Adrenal gland (tissue), 19 donors: Measurements from ENCODE around the gene SCGB1A1. TPM values are rescaled to one million over a fixed set of nuclear protein-coding genes. Genes with fewer than 3 reads are reported as not detected.

Experiments
- DNase-seq, 7 donors: peaks; one replicate each; pipeline ENCODE4 v3.0.0-alpha.2; 2019 to 2020
- H3K27ac ChIP-seq, 5 donors: fragments of 200-600 bp; sonication (generic) in 4 of 5; 1 replicate in 3 of 5; 2 replicates in 2 of 5; pipeline versions ENCODE4 v1.5.1 to v1.8.0; 2016 to 2020; ENCODE audit warnings: mild to moderate bottlenecking in 1 of 5
- H3K27me3 ChIP-seq: fragments of 200-600 bp; 2 replicates; pipeline ENCODE4 v1.8.0; 2021
- H3K36me3 ChIP-seq, 2 donors: fragments of 200-600 bp; replicated peaks in 1 of 2; 1 replicate in 1 of 2; 2 replicates in 1 of 2; pipeline versions ENCODE4 v1.5.1 to v1.8.0; 2018 to 2022
- H3K4me1 ChIP-seq, 2 donors: fragments of 200-600 bp; replicated peaks in 1 of 2; 1 replicate in 1 of 2; 2 replicates in 1 of 2; pipeline versions ENCODE4 v1.5.1 to v1.8.0; 2018 to 2021
- H3K4me3 ChIP-seq, 4 donors: fragments of 200-600 bp; sonication (generic) in 3 of 4; one replicate each; pipeline ENCODE4 v1.5.1; 2016 to 2018
- H3K9me3 ChIP-seq, 3 donors: fragments of 200-600 bp; sonication (generic) in 1 of 3; replicated peaks in 1 of 3; 1 replicate in 2 of 3; 2 replicates in 1 of 3; pipeline versions ENCODE4 v1.5.1 to v1.8.0; 2016 to 2021
- CTCF ChIP-seq, 6 experiments: fragments of 450-650 bp in 4 of 6; fragments of 200-600 bp in 2 of 6; sonication (generic) in 1 of 6; IDR thresholded peaks; 1 replicate in 5 of 6; 2 replicates in 1 of 6; pipeline versions ENCODE4 v1.5.1 to v1.8.0; 2016 to 2021; ENCODE audit warnings: antibody characterized with exemption in 6 of 6, mild to moderate bottlenecking in 2 of 6, moderate library complexity in 1 of 6
- POLR2A ChIP-seq, 2 donors: fragments of 450-650 bp; IDR thresholded peaks; one replicate each; pipeline ENCODE4 v1.6.1; 2017; ENCODE audit warnings: antibody characterized with exemption in 2 of 2, mild to moderate bottlenecking in 2 of 2, moderate library complexity in 1 of 2
- whole genome bisulfite sequencing, 4 donors: extraction: QIAGEN DNeasy Blood & Tissue Kit in 2 of 4; methylation state at CpG; one replicate each; pipeline versions ENCODE4 v1.1.5 to v1.1.7; 2013 to 2017; 5-methylcytosine and 5-hydroxymethylcytosine counted together
- intact Hi-C, 2 donors: fragments of 100-400 bp; cut with DNase I; formaldehyde crosslinking; loops; one replicate each; pipeline versions ENCODE4 v1.14.1 to v1.15.0; 2022 to 2023
- long read RNA-seq, 10 donors: library from polyadenylated mRNA in 3 of 10; unstranded in 2 of 10; stranded (forward) in 1 of 10; transcript quantifications; one replicate each; pipeline ENCODE4 v2.0.0 and lab custom pipeline, GENCODE V29; 2021 to 2026
- polyA plus RNA-seq, 3 donors: library from polyadenylated mRNA; stranded (reverse); fragments of 200-250 nt in 2 of 3; fragments of 350-450 nt in 1 of 3; fragmentation: Illumina TruSeq in 1 of 3; extraction: RNeasy Lipid Tissue Mini Kit (QIAGEN cat#74804) in 1 of 3; gene quantifications; one replicate each; pipeline ENCODE4 v1.2.3, GENCODE V29; 2013 to 2014
- total RNA-seq, 9 donors: library from RNA; depleted of rRNA in 4 of 9; stranded (reverse); fragments of >200 nt in 4 of 9; fragments of 120-200 nt in 1 of 9; fragmentation: NEBNext Ultra II Directional in 1 of 9; extraction: Animal tissue kit (Norgen Biotek cat#: 25700) in 1 of 9; gene quantifications; one replicate each; pipeline versions ENCODE4 v1.1.0 to v1.2.4, GENCODE V29; 2013 to 2023
- donor health status: healthy with polysubstance abuse.
- donor health status: Bipolar disorder and iron deficiency.
- donor health status: DM: yes; HTN: yes; CAD: no.
- donor health status: DM: no; HTN: no; CAD: no.
- donor health status: DM: no; HTN: no; CAD: no.
- donor health status: DM: yes; HTN: yes; CAD: no.

The SCGB1A1 gene
- 1 to 10 TPM in 2 of 9 donors, not detected in 7; 1.7 to 3.1 TPM for total RNA-seq
- 1 to 10 TPM in 1 of 3 donors, not detected in 2; 1.5 TPM for polyA plus RNA-seq
- long read RNA-seq, donor 1, partial matches to known transcripts: 482 of 1,173 reads
- long read RNA-seq, donor 1, other reads (novel, unspliced or antisense): 691 of 1,173 reads
- long read RNA-seq, donor 2: 0 reads
- long read RNA-seq, donor 3: 0 reads
- long read RNA-seq, donor 4: 0 reads
- long read RNA-seq, donor 5: 0 reads
- long read RNA-seq, donor 6: 0 reads
- long read RNA-seq, donor 7: 0 reads
- long read RNA-seq, donor 8: 0 reads
- long read RNA-seq, donor 9: 0 reads
- long read RNA-seq, donor 10: 0 reads

GRCh38 chr11:62418733-62419132 is at the start of gene SCGB1A1:
Gene SCGB1A1, plus strand, starts transcription at chr11:62419033. Its CDS starts 63 bp downstream, at chr11:62419096.
- intact Hi-C loops: no loop called here
- H3K4me3 ChIP-seq: no peak within 1 kb of the TSS
- DNase-seq: no peak
- no peaks in the 10 kb centered on the region for H3K4me1 ChIP-seq
- WGBS, 4 donors: 61 to 93% (median 83%) methylated on average over 3 to 4 of the region's 4 CpGs
- H3K27me3 ChIP-seq: no peaks in the 10 kb centered on the region
- peak within 1 kb of the TSS in 2 of 5 donors; percentile 48 to 57 for H3K27ac ChIP-seq
- TF ChIP-seq POLR2A (IDR thresholded peaks at IDR 0.05) (no peak), CTCF (IDR thresholded peaks at IDR 0.05) (no peak)
- no peaks in the 10 kb centered on the region for H3K36me3 ChIP-seq
- H3K9me3 ChIP-seq: no peaks in the 10 kb centered on the region

- TF ChIP-seq POLR2A (IDR thresholded peaks at IDR 0.05) (no peak), CTCF (IDR thresholded peaks at IDR 0.05) (no peak)
- DNase-seq: no peak
- H3K27ac ChIP-seq: no peak overlapping the region
- 65 to 75% (median 72%) methylated on average over 28 to 38 of the region's 39 CpGs for WGBS, 4 donors
- intact Hi-C loops: no loop called here
- no peaks in the 10 kb centered on the region for H3K4me1 ChIP-seq
- H3K9me3 ChIP-seq: no peaks in the 10 kb centered on the region
- no peaks in the 10 kb centered on the region for H3K36me3 ChIP-seq
- no peaks in the 10 kb centered on the region for H3K27me3 ChIP-seq
- H3K4me3 ChIP-seq: no peak overlapping the region
These were observed 47.9 kb upstream of the SCGB1A1 start for GRCh38 chr11:62370743-62371440.

GRCh38 chr11:62372871-62373270 is 46.0 kb upstream of the SCGB1A1 start:
- WGBS, 4 donors: 85 to 91% (median 87%) methylated on average over 4 to 6 of the region's 6 CpGs
- H3K27me3 ChIP-seq: no peaks in the 10 kb centered on the region
- TF ChIP-seq POLR2A (IDR thresholded peaks at IDR 0.05) (no peak), CTCF (IDR thresholded peaks at IDR 0.05) (no peak)
- H3K4me3 ChIP-seq: no peak overlapping the region
- DNase-seq: no peak
- H3K36me3 ChIP-seq: no peaks in the 10 kb centered on the region
- H3K4me1 ChIP-seq: no peaks in the 10 kb centered on the region
- intact Hi-C loops: no loop called here
- H3K27ac ChIP-seq: no peak overlapping the region
- H3K9me3 ChIP-seq: no peaks in the 10 kb centered on the region

GRCh38 chr11:62373464-62374119 is 45.2 kb upstream of the SCGB1A1 start:
- intact Hi-C loops: no loop called here
- DNase-seq: no peak
- H3K36me3 ChIP-seq: no peaks in the 10 kb centered on the region
- peaks cover 0 to 3% of the 10 kb centered on the region in 2 donors for H3K4me1 ChIP-seq
- H3K9me3 ChIP-seq: no peaks in the 10 kb centered on the region
- H3K27ac ChIP-seq: no peak overlapping the region
- H3K4me3 ChIP-seq: no peak overlapping the region
- WGBS, 4 donors: 93 to 97% (median 94%) methylated on average over 18 of the region's 18 CpGs
- no peaks in the 10 kb centered on the region for H3K27me3 ChIP-seq
- TF ChIP-seq POLR2A (IDR thresholded peaks at IDR 0.05) (no peak), CTCF (IDR thresholded peaks at IDR 0.05) (no peak)
